ENCODE data around the gene FOXP1.
"Not testable (repeated sequence)": the region's sequence is repeated elsewhere in the genome, so short reads cannot be mapped to it uniquely, and the experiment has no call there.

FOXP1 gene

DNA sequence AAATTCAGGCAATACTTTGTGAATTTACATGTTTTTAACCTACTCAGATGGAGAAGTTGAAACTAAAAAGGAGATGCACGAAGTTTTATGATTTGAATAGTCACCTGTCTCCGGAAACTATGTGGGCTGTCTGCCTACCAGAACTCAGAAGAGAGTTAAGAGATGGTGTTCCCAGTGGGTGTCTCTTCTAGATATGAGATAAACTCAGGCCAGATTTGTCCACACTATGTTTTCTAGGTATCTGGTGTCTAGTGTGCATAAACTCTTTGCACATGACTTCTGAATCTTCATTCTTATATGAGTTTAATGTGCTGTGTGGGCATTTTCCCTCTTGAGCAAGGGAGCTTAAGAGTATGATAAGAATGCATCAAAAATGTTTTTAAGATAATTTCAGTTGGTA is 222.8 kb downstream of the FOXP1 start:
- peak in 1 of 2 donors; percentile 29 for DNase-seq

DNA sequence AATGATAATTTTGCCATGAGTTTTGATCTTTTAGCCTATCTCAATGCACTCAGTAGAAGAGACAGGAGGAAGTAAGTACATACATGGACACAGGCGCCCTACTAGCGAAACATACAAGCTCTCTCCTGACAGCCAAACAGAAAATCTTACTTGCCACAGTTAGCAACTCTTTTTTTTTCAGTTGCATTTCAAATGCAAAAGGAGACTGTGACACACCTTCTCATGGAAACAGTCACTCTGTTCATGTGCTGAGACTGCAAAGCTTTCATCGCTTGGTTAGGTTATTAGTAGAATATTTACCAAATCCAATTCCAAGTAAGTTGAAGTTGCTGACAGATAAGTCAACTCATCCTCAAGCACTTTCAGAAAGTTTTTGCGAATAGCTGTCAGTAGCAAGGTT is 223.3 kb downstream of the FOXP1 start:
- DNase-seq: peak in 1 of 2 donors; percentile 13

DNA sequence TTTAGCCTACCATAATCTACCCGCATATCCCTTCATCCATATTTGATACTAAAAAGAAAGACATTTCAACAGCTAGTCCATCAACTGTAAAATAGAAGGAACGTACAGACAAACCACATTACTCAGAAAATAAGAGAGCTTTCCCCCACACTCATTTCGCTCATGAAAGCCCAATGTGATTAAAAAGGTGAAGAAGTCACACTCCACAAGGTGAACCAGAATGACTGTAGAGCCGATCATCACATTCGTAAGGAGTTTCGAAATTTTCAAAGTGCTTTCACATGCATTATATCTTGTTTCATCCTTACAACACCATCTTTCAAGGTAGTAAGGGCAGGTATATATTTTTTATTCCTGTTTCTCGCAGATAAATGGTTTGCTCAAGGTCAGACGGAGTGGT is 225.3 kb downstream of the FOXP1 start:
- no peak for DNase-seq

DNA sequence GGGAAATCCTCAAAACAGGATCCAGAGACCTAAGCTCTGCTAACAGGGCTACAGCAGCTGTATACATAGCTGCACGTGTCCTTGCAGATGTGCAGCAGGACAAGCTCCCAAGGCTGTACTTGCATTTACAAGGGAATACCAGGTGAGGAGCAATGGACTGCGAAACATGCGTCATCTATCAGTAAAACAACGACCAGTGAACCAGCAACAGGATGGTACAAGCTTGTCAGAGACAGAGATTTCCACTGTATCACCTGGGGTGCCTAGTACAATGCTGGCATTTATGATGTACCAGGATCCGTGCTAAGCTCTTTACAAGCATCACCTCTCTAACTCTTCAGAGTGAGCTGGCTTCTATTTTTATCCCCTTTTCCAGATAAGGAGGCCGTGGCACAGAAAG is 227.3 kb downstream of the FOXP1 start:
- DNase-seq: peak in 1 of 2 donors; percentile 44

DNA sequence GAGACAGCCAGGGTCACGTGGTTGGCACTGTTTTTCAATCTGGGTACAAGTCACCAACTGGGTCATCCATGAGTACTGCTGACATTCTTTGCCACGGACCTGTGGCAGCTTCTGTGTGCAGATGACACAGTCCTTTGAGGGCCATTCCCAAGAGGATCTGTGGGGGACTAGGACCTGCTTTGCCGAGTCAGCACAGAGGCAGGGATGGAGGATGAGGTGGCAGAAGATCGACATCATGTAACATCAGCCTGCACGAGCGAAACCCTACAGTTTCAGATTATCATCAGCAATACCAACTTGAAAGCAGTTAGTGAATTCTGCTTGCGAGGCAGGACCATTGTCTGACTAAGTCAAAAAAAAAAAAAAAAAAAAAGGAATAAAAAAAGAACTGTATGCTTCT is 227.7 kb downstream of the FOXP1 start:
- no peak for DNase-seq

DNA sequence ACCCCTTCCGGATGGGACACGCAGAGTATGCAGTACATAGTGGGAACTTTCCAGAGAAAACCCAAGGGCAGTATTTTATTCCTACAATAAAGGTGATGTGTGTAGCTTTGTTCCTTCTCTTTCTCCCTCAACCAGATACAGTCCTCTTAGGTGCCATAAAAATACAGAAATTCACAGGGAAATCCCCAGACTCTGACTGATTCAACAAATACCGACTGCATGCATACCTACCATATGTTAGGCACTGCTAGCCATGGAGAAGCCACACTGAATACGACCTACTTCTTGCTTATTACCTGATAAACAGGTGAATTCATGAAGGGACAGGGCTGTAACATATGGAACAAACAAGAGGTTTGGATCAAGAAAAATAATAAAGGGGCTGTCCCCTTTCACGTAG is 228.5 kb downstream of the FOXP1 start:
- no peak for DNase-seq

DNA sequence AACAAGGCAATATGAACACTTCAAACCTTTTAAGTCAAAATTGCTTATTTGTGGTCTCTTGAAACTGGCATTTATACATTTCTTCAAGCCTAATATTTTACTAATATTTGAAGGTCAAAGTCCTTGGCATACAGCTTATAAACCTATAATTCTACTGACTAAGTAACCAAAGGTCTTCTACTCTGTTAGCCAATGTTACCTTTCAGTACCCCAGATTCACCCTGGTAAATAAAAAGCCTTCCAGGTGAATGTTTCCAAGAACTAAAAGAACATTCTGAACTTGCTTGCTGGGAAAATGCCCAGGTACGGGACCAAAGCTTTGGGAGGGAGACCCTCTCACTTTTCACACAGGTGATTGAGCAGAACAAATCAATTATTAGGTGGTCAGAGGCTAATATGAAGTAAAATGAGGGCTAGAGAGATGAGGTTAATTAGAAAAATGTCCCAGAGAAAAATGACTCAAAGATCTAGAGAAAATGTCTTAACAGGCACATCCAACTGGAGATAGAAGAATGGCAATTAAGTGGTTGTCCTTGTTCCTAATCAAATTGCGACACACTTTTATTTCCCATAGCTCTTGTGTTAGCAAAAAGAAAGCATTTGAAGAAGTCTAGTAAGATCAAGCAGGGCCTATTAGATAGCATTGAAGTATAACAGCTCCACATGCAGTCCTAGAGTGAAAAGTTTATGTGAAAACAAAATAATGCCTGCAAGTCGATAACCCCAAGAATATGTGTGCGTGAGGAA is 232.0 kb downstream of the FOXP1 start:
- DNase-seq: no peak

DNA sequence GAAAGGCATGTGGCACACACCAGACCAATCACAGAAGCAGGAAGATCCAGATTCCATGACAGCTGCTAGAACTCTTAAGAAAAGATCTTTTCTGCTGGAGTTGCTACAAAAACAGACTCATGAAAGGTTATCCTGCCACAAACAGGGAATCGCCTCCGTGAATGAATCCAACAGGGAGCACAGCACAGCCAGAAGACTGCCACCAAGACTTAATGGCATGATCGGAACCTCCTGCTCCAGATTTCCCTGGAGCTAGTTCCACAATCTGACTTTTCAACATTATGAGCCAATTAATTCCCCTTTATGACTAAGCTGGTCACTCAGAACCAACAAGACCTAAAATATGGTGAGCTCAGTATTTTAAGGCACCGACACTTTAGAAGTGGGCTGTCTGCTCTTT is 232.5 kb downstream of the FOXP1 start:
- DNase-seq: no peak

DNA sequence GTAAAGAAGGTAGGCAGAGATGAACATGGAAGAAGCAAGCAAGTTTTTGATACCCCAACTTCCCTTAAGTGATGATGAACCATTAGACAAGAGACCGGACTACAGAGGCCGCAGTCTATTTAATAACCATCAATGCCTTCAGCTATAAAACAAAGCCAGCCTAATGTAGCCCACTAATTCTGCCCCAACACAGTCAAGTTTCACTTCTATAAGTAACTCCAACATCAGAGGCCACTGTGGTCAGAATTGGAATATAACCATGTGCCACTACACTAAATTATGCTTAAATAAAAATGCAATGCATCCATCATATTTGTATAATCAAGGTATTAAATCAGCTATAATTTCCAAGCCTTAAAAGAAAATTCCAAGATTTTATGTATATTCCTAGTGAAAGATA is 234.7 kb downstream of the FOXP1 start:
- no peak for DNase-seq

DNA sequence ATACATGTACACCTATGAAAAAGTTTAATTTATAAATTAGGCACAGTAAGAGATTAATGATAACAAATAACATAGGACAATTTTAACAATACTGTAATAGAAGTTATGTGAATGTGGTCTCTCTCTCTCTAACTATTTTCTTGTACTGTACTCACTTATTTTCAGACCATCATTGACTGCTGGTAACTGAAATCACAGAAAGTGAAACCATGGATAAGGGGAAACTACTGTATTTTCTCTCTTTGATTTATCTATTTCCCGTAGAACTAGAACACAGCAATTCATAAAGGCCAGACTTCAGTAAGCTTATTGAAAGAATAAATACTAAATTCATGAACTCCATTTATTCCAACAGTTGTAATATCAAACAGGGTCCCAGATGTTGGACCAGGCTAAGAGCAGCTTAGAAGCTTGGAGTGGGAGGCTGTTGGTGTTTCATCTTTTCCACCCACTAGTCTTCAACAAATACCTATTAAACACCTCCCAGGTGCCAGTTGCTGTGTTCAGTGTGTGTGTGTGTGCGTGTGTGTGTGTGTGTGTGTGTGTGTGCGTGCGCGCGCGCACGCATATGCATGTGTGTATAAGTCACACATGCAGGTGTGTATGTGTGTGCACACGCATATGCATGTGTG is 235.4 kb downstream of the FOXP1 start:
- no peak for DNase-seq

DNA sequence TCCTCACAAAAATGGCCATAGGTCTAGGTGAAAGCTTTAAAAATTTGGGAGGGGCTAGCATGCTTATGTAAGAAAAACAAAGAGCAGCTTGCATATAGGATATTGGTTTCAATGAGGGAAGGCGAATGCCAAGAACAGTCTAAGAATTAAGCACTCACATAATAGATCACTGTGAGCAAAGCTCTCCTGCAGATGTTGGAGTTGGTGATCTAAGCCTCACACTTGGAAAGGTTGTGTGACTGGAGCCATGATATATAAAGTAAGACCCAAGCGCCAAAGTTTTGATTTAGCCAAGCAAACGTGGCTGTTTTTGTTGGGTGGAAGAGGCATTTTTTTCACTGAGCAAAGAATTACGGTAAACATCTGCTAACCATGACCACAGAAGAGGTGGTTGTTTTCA is 237.5 kb downstream of the FOXP1 start:
- DNase-seq: no peak

DNA sequence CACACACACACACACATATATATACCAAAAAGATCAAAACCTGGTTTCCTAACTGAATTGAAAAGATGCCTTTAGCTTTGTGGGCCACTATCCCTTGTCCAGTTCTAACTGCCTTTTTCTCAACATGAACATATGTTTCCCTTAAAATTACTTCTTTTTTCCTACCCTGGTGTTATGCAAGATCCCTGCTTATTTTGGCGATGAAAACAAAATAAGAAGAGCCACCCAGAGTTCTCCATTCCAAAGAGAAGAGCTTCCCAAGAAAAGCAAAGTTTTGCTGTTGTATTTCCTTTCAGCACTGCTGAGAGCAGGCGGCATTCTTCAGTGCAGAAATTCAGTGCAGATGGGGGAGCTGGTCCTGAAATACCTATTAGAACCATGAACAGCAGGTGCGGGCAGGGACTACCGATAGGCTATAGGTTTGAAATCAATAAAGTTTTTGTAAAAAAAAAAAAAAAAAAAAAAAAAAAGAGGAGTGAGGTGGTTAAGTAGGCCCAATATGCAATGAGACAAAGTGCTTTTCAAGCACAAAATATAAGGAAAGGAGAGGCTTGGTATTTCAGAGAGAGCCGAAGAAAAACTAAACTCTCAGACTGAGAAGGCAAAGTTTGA is 238.0 kb downstream of the FOXP1 start:
- no peak for DNase-seq

DNA sequence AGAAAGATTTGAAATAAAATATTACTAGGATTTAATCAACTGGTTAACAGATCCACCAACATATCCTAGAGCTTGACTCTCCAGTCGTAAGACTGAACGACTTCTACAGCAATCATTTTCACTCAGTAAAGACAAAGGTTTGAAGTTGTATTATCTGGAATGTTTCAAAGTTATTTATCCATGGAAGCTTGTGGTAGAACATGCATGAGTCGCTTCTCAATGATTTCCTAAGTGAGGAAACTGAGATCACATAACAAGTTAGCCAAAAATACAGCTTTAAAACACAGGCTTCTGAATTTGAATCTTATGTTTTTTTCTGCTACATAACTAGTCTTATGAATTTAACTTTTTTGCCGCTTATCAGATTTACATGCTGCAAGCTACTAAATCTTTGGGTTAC is 241.8 kb downstream of the FOXP1 start:
- DNase-seq: no peak

DNA sequence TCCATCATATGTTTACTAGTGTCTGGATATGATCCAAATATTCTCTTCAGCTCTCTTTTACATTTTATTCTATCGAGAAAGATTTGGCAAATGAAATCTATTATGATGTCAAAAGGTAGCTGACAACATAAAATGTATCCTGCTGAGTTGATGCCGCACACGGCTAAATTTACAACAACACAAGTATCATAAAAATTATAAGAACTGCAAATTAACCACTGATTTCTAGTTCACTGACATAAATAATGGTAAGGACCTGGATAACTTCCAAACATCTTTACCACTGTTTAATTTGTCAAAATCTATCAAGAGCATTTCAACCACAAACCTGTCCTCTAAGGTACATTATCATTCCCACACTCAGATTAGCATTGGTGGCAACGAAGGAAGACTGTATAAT is 244.5 kb downstream of the FOXP1 start:
- DNase-seq: no peak

DNA sequence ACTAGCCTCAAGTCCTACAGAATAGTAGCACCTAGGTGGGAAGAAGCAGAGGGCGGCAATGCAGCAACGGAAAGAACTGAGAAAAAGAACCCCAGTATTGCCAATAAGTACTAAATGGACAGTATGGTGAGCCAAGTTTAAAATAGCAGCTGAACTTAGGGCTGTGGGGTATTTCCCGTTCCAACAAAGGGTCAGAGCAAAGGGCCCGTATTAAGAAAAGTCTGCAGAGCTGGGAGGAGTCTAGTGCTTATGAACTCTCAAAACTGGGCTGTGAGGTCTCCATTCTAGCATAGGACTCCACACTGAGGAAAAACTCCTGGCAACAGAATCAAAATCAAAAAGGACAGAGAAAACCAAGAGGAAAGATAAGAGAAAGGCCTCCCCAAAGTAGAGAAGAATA is 250.7 kb downstream of the FOXP1 start:
- DNase-seq: no peak

DNA sequence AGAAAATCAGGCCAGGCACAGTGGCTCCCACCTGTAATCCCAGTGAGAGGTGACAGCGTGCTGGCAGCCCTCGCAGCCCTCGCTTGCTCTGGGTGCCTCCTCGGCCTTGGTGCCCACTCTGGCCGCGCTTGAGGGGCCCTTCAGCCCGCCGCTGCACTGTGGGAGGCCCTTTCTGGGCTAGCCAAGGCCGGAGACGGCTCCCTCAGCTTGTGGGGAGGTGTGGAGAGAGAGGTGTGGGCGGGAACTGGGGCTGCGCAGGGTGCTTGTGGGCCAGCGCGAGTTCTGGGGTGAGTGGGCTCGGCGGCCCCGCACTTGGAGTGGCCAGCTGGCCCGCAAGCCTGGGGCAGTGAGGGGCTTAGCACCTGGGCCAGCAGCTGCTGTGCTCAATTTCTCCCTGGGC is 252.6 kb downstream of the FOXP1 start:
- DNase-seq: no peak

DNA sequence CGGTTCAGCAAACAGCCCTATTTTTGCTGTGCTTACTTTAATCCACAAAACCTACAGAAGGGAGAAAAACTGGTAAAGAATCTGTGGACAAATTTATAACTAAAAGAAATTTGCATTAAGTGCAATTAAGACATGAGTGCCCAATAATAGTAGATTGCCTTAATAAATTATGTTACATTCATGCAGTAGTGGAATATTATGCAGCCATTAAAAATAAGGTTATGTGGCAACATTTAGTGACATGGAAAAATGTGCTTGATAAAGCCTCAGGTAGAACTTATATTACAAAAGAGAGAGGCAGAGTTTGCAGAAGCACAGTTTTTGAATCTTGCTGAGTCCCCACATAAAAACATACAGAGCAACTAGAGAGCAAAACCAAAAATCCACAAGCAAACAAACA is 253.0 kb downstream of the FOXP1 start:
- no peak for DNase-seq

DNA sequence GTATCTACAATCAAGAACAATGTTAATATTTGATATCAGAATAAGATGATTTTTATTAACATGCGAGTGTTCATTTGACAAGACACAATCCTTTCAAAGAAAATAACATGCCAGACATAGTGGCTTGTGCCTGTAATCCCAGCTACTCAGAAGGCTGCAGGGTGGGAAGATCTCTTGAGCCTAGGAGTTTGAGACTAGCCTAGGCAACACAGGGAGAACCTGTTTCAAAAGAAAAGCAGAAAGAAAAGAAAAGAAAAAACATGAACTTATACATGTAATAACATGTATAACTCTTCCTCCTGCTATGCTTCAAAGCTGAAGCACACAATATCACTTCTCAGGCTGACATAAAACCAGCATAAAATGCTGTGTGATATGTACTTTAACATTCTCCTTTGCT is 253.7 kb downstream of the FOXP1 start:
- no peak for DNase-seq

DNA sequence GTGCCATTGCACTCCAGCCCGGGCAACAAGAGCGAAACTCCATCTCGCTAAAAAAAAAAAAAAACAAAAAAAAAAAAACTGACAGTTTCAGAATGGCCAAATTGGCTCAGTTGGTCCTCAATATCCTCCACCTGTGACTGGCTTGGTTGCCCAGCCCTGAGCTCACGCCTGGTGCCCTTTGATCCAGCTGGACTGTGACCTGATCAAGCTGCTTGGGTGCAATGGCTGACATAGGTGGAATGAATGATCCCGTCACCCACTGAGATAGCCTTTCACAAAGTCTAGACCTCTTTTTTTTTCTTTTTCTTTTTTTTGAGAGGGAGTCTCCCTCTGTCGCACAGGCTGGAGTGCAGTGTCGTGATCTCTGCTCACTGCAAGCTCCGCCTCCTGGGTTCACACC is 254.6 kb downstream of the FOXP1 start:
- DNase-seq: no peak

DNA sequence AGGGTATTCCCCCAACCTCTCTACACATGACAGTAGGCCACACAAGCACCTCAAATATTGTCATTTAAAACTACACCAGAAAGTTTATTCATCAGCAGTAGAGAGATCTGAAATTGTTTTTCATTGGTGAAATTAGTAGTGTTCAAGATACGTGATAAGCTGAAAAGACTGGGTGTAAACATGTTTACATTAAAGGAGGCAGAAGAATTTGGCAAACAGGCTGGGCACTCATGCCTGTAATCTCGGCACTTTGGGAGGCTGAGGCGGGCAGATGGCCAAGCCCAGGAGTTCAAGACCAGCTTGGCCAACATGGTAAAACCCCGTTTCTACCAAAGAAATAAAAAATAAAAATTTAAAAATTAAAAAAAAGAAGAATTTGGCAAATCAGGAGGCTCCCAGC is 255.6 kb downstream of the FOXP1 start:
- no peak for DNase-seq

DNA sequence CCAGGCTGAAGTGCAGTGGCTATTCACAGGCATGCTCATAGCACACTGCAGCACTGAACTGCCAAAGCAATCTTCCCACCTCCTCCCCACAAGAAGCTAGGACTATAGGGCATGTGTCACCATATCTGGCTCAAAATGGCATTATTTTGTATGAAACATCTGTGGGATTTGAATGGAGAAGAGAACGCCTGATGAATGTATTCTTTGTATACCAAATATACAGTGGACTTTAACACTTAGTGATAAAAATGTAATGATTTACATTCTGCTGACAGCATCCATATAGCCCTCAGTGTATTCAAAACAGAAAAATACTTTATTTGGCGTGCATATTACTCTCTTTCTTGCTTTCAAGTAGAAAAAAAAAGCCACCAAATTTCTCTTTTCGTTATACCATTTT is 257.8 kb downstream of the FOXP1 start:
- no peak for DNase-seq

DNA sequence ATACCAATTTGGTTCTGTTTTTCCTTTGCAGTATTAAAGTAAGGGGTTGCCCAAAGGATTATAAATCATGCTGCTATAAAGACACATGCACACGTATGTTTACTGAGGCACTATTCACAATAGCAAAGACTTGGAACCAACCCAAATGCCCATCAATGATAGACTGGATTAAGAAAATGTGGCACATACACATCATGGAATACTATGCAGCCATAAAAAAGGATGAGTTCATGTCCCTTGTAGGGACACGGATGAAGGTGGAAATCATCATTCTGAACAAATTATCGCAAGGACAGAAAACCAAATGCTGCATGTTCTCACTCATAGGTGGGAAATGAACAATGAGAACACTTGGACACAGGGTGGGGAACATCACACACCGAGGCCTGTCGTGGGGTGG is 259.3 kb downstream of the FOXP1 start:
- DNase-seq: not testable (repeated sequence)

DNA sequence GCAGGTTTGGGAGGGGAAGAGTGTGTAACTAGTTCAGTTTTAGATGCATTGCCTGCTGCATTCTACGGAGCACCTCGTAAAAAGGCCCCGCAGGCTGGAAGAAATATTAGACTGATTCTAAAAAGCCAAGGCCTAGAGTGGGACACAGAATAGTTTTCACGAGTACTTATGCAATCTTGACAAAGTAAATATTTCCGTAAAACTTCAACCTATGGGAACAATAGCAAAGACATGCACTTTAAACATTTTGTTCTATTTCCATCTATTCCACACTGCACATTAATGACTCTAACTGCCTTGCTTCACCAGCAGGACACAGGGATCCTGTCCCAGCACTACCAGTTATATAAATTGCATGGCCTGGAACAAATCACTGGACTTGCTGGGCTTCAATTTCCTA is 260.0 kb downstream of the FOXP1 start:
- DNase-seq: no peak

DNA sequence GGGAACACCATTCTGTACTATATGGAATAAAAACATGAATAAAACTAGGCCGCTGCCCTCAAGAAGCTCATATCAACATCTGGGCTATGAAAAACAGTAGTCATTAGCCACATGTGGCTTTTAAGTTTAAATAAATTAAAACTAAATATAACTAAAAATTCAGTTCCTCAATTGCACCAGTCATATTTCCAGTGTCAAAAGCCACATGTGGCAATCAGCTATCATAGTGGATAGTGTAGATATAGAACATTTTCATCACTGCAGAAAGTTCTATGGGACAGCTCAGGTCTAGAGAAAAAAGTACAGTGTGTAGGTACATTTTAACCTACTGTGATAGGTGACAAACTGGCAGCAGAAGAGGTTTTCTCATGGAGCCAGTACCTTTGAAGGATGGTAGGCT is 261.4 kb downstream of the FOXP1 start:
- no peak for DNase-seq

DNA sequence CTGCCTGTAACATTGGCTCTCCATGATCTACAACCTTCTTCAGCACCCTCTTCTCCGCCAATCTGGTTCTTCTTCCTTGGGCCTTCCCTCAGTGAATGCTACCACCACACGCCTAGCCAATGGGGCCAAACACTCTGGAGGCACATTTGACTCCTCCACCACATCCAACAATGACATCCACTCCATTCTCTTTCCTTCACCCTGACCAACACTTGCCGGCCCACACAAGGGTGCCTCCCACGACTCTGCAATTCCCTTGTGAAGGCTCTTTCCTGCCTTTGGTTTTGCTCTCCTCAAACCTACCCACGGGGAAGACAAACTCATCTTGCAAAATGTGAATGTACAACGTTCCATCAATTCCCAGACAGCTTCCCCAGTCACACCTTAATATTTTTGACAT is 263.8 kb downstream of the FOXP1 start:
- DNase-seq: no peak

Data from CD4-positive, alpha-beta T cell treated with Interleukin-1 beta for 1 hour (primary cell).